ENCODE data around the gene SEMA6A. TPM values are rescaled to one million over a fixed set of nuclear protein-coding genes. Genes with fewer than 3 reads are reported as not detected.

The SEMA6A gene
- total RNA-seq, 2 experiments from 2014 or later, result not detected

DNA sequence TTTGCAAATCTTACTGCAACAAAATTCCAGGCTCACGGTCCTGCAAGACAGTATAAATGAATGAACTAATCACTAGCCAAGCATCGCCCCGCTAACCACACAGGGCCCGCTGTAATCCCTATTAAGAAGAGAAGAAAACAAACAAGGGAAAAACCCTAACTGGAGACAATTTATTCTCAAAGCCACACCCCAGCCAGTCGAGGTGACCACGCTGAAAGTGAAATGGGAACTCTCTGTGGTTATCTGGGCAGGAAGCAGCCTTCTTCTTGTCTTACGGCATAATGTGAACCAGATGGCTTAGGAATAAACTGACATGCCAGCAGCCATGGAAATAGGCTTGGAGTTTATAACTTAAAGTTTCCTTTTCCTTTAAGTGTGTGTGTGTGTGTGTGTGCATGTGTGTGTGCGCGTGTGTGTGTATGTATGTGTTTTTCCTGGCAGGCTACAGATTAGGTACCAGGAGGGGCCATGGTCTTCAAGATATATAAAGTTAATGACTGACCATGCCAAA lies 120.2 kb downstream of the SEMA6A start:
- H3K27ac ChIP-seq (ENCODE audit: low read depth, low read length, poor library complexity, severe bottlenecking), result no peak overlapping the region
- CTCF ChIA-PET (ENCODE audit: unreplicated experiment), result no interaction called here
- intact Hi-C loops (cut with micrococcal nuclease; ENCODE audit: unreplicated experiment), result no loop called here

DNA sequence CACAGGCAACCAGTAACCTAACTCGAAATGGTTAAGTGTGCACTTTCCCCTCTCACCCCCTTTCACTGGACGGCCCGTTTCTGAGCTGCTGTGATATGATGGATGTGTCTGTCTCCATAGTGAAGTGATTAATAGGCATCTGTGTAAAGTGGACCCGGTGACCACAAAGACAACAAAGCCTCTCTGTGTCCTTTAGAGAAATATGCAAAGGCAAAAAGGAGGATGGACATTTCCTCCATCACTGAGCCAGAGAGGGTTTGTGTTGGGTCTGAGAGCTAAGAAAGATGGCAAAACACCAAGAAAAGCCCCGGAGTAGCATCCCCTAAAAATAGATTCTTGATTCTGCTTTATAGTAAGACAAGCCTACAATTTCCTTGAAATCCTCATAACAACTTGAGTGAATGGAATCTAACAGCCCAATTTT lies 120.6 kb downstream of the SEMA6A start:
- no peaks in the 10 kb centered on the region for H3K79me2 ChIP-seq (ENCODE audit: insufficient read depth, low read depth, low read length)
- no peaks in the 10 kb centered on the region for H3K4me1 ChIP-seq (ENCODE audit: insufficient read depth, low read length, poor library complexity, severe bottlenecking)
- H4K20me1 ChIP-seq (ENCODE audit: insufficient read depth, low read length), result no peaks in the 10 kb centered on the region
- intact Hi-C loops (cut with micrococcal nuclease; ENCODE audit: unreplicated experiment), result no loop called here
- no peak for DNase-seq (ENCODE audit: low spot score)
- no peak overlapping the region for H3K4me2 ChIP-seq (ENCODE audit: low read length)
- no peak overlapping the region for H3K4me3 ChIP-seq (ENCODE audit: low read depth, low read length, poor library complexity, severe bottlenecking)
- no peak overlapping the region for H3K27ac ChIP-seq (ENCODE audit: low read depth, low read length, poor library complexity, severe bottlenecking)
- H2AFZ ChIP-seq (ENCODE audit: low read length), result no peak overlapping the region
- BruUV-seq (replicated peaks), result no TSS peak
- H3K9me3 ChIP-seq (ENCODE audit: low read length), result no peaks in the 10 kb centered on the region
- TF ChIP-seq, protein P1, sequence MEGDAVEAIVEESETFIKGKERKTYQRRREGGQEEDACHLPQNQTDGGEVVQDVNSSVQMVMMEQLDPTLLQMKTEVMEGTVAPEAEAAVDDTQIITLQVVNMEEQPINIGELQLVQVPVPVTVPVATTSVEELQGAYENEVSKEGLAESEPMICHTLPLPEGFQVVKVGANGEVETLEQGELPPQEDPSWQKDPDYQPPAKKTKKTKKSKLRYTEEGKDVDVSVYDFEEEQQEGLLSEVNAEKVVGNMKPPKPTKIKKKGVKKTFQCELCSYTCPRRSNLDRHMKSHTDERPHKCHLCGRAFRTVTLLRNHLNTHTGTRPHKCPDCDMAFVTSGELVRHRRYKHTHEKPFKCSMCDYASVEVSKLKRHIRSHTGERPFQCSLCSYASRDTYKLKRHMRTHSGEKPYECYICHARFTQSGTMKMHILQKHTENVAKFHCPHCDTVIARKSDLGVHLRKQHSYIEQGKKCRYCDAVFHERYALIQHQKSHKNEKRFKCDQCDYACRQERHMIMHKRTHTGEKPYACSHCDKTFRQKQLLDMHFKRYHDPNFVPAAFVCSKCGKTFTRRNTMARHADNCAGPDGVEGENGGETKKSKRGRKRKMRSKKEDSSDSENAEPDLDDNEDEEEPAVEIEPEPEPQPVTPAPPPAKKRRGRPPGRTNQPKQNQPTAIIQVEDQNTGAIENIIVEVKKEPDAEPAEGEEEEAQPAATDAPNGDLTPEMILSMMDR (conservative IDR thresholded peaks at IDR 0.05; ENCODE audit: low read length), result no peak
- TF ChIP-seq EZH2phosphoT487 (IDR thresholded peaks at IDR 0.05; ENCODE audit: borderline replicate concordance, low read depth, low read length), result no peak
- CTCF ChIA-PET (ENCODE audit: unreplicated experiment), result no interaction called here
- no peaks in the 10 kb centered on the region for H3K9me2 ChIP-seq (ENCODE audit: insufficient read depth, low read length)
- no peaks in the 10 kb centered on the region for H3K36me3 ChIP-seq (ENCODE audit: insufficient read depth, low read length)
- POLR2A ChIA-PET, result no interaction called here

More for the DNA sequence above, 120.2 kb downstream of the SEMA6A start:
- Histone ChIP-seq H2AFZ (ENCODE audit: low read length) (no peak overlapping the region), H4K20me1 (ENCODE audit: insufficient read depth, low read length) (no peaks in the 10 kb centered on the region), H3K4me2 (ENCODE audit: low read length) (no peak overlapping the region), H3K36me3 (ENCODE audit: insufficient read depth, low read length) (no peaks in the 10 kb centered on the region), H3K79me2 (ENCODE audit: insufficient read depth, low read depth, low read length) (no peaks in the 10 kb centered on the region), H3K9me2 (ENCODE audit: insufficient read depth, low read length) (no peaks in the 10 kb centered on the region), H3K4me3 (ENCODE audit: low read depth, low read length, poor library complexity, severe bottlenecking) (no peak overlapping the region), H3K9me3 (ENCODE audit: low read length) (no peaks in the 10 kb centered on the region), H3K4me1 (ENCODE audit: insufficient read depth, low read length, poor library complexity, severe bottlenecking) (no peaks in the 10 kb centered on the region)
- TF ChIP-seq, protein P1 (conservative IDR thresholded peaks at IDR 0.05; ENCODE audit: low read length), result no peak
- no peak for TF ChIP-seq EZH2phosphoT487 (IDR thresholded peaks at IDR 0.05; ENCODE audit: borderline replicate concordance, low read depth, low read length)
- no TSS peak for BruUV-seq (replicated peaks)
- DNase-seq (ENCODE audit: low spot score), result no peak
- POLR2A ChIA-PET, result no interaction called here

DNA sequence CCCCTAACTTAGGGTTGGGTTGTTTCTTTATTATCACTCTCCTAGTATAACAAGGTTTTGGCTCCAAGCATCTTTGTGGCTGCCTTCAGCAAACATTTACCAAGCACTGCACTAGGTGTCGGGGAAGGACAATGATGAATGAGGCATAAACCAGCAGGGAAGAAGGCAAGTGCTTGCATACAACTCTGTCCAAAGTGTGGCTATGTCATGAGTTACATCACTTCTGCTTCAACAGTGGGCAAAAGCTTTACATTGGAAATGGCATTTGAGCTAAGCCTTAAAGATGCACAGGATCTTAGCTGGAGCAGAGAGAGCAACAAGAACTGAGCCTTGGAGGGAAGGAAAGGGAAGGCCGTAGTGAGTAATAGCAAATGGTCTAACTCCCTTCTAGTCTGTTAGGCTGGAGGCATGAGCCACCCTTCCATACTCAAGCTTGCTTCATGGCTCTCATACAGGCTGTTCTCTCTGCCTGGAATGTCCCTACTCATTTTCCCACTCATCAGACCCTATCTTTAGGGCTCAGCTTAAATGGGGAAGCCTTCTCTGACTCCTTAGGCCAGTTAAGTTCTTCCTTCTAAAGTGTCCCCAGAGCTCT lies 121.8 kb downstream of the SEMA6A start:
- no peak for DNase-seq (ENCODE audit: low spot score)
- no peak for TF ChIP-seq EZH2phosphoT487 (IDR thresholded peaks at IDR 0.05; ENCODE audit: borderline replicate concordance, low read depth, low read length)
- TF ChIP-seq, protein P1 (conservative IDR thresholded peaks at IDR 0.05; ENCODE audit: low read length), result no peak
- Histone ChIP-seq H3K79me2 (ENCODE audit: insufficient read depth, low read depth, low read length) (no peaks in the 10 kb centered on the region), H3K4me3 (ENCODE audit: low read depth, low read length, poor library complexity, severe bottlenecking) (no peak overlapping the region), H4K20me1 (ENCODE audit: insufficient read depth, low read length) (no peaks in the 10 kb centered on the region), H3K9me2 (ENCODE audit: insufficient read depth, low read length) (no peaks in the 10 kb centered on the region), H3K4me2 (ENCODE audit: low read length) (no peak overlapping the region), H3K36me3 (ENCODE audit: insufficient read depth, low read length) (no peaks in the 10 kb centered on the region), H3K4me1 (ENCODE audit: insufficient read depth, low read length, poor library complexity, severe bottlenecking) (no peaks in the 10 kb centered on the region), H3K27ac (ENCODE audit: low read depth, low read length, poor library complexity, severe bottlenecking) (no peak overlapping the region), H3K9me3 (ENCODE audit: low read length) (no peaks in the 10 kb centered on the region), H2AFZ (ENCODE audit: low read length) (no peak overlapping the region)
- POLR2A ChIA-PET, result no interaction called here
- intact Hi-C loops (cut with micrococcal nuclease; ENCODE audit: unreplicated experiment), result no loop called here
- BruUV-seq (replicated peaks), result no TSS peak
- CTCF ChIA-PET (ENCODE audit: unreplicated experiment), result no interaction called here
